H1 (cell line): ENCODE results near the gene ANKFN1.

Experiments
- CHD1 ChIP-seq: IDR thresholded peaks from 2 replicates; pipeline ENCODE4 v1.6.1; 2012; ENCODE audit warnings: low read depth, low read length, improper control_type of control experiment
- CREB1 ChIP-seq: IDR thresholded peaks from 2 replicates; pipeline ENCODE4 v1.6.1; 2012; ENCODE audit warnings: inconsistent platforms
- EGR1 ChIP-seq: IDR thresholded peaks from 2 replicates; pipeline ENCODE4 v1.6.1; 2011; ENCODE audit warnings: low read depth, low read length, borderline replicate concordance
- EZH2 ChIP-seq: fragments of 200-600 bp; sonication (generic); IDR thresholded peaks from 2 replicates; pipeline ENCODE4 v1.7.1; 2012; ENCODE audit warnings: low read depth, mild to moderate bottlenecking, moderate library complexity, low read length, inconsistent platforms; ENCODE audit not compliant: severe bottlenecking
- HDAC2 ChIP-seq, 2 experiments: fragments of 300-600 bp in 1 of 2; sonication (generic) in 1 of 2; IDR thresholded peaks; 2 replicates each; pipeline ENCODE4 v1.6.1; 2011 to 2012; ENCODE audit warnings: low read depth in 2 of 2, low read length in 2 of 2, mild to moderate bottlenecking in 2 of 2, moderate library complexity in 2 of 2, borderline replicate concordance in 1 of 2, inconsistent platforms in 1 of 2
- POLR2A ChIP-seq, 2 experiments: IDR thresholded peaks; 1 replicate in 1 of 2; 2 replicates in 1 of 2; pipeline ENCODE4 v1.6.1; 2011; ENCODE audit warnings: low read depth in 2 of 2, low read length in 2 of 2, mild to moderate bottlenecking in 2 of 2; ENCODE audit errors: control extremely low read depth in 1 of 2
- SIX5 ChIP-seq: IDR thresholded peaks from 2 replicates; pipeline ENCODE4 v1.6.1; 2011; ENCODE audit warnings: mild to moderate bottlenecking, low read depth, low read length
- TAF1 ChIP-seq: IDR thresholded peaks from 2 replicates; pipeline ENCODE4 v1.6.1; 2011; ENCODE audit warnings: mild to moderate bottlenecking, low read depth, low read length
- YY1 ChIP-seq: IDR thresholded peaks from 2 replicates; pipeline ENCODE4 v1.6.1; 2011; ENCODE audit warnings: low read depth, mild to moderate bottlenecking, low read length
- ZNF274 ChIP-seq: IDR thresholded peaks from 2 replicates; pipeline ENCODE4 v1.7.0; 2012; ENCODE audit warnings: low read length, borderline replicate concordance; ENCODE audit errors: extremely low read depth
- TF ChIP-seq, protein P1 (sequence below): IDR thresholded peaks from 2 replicates; pipeline ENCODE4 v1.6.1; 2012; ENCODE audit warnings: inconsistent platforms
- TF ChIP-seq, protein P2 (sequence below), 3 experiments: IDR thresholded peaks; 1 replicate in 2 of 3; 2 replicates in 1 of 3; pipeline versions ENCODE4 v1.5.1 to v1.6.1; 2011; ENCODE audit warnings: low read length in 3 of 3, mild to moderate bottlenecking in 3 of 3, inconsistent platforms in 2 of 3, low read depth in 1 of 3, moderate library complexity in 1 of 3; ENCODE audit not compliant: insufficient read depth in 1 of 3; ENCODE audit errors: control extremely low read depth in 1 of 3
- TF ChIP-seq, protein P3 (sequence below): IDR thresholded peaks from 2 replicates; pipeline ENCODE4 v1.6.1; 2012; ENCODE audit warnings: low read length, inconsistent platforms

DNA sequence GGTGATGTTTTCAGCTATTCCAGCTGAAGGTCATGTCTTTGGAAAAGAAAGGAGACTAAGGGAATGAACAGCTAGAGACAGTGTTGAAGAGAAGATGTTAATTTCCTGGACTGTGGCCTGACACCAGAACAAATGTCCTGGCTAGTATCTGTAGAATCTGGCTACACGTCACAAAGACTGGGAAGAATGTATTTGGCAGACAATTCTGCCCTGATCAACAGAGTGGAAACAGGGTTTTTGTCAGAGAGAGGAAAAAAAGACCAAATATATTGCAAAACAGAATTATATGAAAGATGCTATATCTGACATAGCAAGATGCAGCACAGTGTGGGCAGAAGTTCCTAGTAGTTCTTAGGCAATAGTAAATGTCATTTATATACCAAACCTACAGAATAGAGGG, 17.0 kb upstream of the ANKFN1 start:
- TF ChIP-seq HDAC2 (IDR thresholded peaks at IDR 0.05; ENCODE audit: borderline replicate concordance in 1 of 2, low read depth in 2 of 2, low read length in 2 of 2) (no peak), EZH2 (no peak), TAF1 (no peak), POLR2A (IDR thresholded peaks at IDR 0.05; ENCODE audit: control extremely low read depth in 1 of 2, low read depth in 2 of 2, low read length in 2 of 2) (no peak), CHD1 (no peak), CREB1 (no peak), ZNF274 (no peak), YY1 (no peak), SIX5 (no peak), EGR1 (no peak)
- TF ChIP-seq, protein P1, sequence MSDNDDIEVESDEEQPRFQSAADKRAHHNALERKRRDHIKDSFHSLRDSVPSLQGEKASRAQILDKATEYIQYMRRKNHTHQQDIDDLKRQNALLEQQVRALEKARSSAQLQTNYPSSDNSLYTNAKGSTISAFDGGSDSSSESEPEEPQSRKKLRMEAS, result no peak
- TF ChIP-seq, protein P2, sequence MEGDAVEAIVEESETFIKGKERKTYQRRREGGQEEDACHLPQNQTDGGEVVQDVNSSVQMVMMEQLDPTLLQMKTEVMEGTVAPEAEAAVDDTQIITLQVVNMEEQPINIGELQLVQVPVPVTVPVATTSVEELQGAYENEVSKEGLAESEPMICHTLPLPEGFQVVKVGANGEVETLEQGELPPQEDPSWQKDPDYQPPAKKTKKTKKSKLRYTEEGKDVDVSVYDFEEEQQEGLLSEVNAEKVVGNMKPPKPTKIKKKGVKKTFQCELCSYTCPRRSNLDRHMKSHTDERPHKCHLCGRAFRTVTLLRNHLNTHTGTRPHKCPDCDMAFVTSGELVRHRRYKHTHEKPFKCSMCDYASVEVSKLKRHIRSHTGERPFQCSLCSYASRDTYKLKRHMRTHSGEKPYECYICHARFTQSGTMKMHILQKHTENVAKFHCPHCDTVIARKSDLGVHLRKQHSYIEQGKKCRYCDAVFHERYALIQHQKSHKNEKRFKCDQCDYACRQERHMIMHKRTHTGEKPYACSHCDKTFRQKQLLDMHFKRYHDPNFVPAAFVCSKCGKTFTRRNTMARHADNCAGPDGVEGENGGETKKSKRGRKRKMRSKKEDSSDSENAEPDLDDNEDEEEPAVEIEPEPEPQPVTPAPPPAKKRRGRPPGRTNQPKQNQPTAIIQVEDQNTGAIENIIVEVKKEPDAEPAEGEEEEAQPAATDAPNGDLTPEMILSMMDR (IDR thresholded peaks at IDR 0.05; ENCODE audit: control extremely low read depth in 1 of 3, insufficient read depth in 1 of 3, low read depth in 1 of 3, low read length in 3 of 3), result no peak
- TF ChIP-seq, protein P3, sequence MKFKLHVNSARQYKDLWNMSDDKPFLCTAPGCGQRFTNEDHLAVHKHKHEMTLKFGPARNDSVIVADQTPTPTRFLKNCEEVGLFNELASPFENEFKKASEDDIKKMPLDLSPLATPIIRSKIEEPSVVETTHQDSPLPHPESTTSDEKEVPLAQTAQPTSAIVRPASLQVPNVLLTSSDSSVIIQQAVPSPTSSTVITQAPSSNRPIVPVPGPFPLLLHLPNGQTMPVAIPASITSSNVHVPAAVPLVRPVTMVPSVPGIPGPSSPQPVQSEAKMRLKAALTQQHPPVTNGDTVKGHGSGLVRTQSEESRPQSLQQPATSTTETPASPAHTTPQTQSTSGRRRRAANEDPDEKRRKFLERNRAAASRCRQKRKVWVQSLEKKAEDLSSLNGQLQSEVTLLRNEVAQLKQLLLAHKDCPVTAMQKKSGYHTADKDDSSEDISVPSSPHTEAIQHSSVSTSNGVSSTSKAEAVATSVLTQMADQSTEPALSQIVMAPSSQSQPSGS, result no peak
